SK-N-MC (cell line): ENCODE results near the gene CNPY4.

Experiments
- EZH2 ChIP-seq: fragments of 200-600 bp; sonication (generic); IDR thresholded peaks from one replicate; pipeline ENCODE4 v1.6.1; 2017; ENCODE audit warnings: antibody characterized with exemption
- POLR2AphosphoS5 ChIP-seq: IDR thresholded peaks from 2 replicates; pipeline ENCODE4 v1.6.1; 2012; ENCODE audit warnings: mild to moderate bottlenecking, low read depth, low read length, borderline replicate concordance

GRCh38 chr7:100170101-100170897 lies 50.9 kb downstream of the CNPY4 start:
- TF ChIP-seq EZH2, result no peak
- no peak for TF ChIP-seq POLR2AphosphoS5
